ENCODE results near the gene ANKHD1. TPM values are rescaled to one million over a fixed set of nuclear protein-coding genes. Genes with fewer than 3 reads are reported as not detected.
"Not testable (repeated sequence)": the region's sequence is repeated elsewhere in the genome, so short reads cannot be mapped to it uniquely, and the experiment has no call there.

The ANKHD1 gene
- total and polyA plus RNA-seq, 4 donors, result 65.6 to 119 (median 76.3) TPM

DNA sequence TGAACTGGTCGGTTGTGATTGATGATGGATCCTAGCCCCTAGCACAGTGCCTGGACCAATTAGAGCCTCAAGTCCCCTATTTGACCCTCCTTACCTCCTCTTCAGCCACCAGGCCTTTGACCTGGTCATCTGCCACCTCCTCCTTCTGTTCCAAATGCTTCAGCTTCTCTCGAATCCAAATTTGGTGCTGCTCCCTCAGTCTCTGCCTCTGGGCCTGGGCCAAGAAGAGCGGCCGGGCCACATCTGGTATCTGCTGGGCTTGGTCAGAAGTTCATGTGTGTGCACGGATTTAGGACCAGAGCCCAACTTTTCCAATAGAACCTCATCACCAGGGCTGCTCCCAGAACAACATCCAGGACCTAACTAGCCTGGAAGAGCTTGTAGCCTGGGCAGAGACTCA, 169.5 kb downstream of the ANKHD1 start:
- Histone ChIP-seq H3K4me1 (ENCODE audit: control insufficient read depth, insufficient read depth, low read length) (peaks cover 6% of the 10 kb centered on the region), H3K9me3 (ENCODE audit: control insufficient read depth, insufficient read depth, low read length) (no peaks in the 10 kb centered on the region), H3K36me3 (ENCODE audit: control insufficient read depth, insufficient read depth, low read length) (peaks cover 35% of the 10 kb centered on the region), H3K27ac (ENCODE audit: low read depth, low read length) (no peak overlapping the region), H3K27me3 (ENCODE audit: control insufficient read depth, insufficient read depth, low read length) (no peaks in the 10 kb centered on the region), H3K4me3 (ENCODE audit: low read depth, low read length) (no peak overlapping the region)
- WGBS (ENCODE audit: insufficient coverage), result 89% methylated on average over 3 of the region's 5 CpGs
- no peak for DNase-seq (ENCODE audit: low read depth in 4 of 6, low spot score in 6 of 6)

DNA sequence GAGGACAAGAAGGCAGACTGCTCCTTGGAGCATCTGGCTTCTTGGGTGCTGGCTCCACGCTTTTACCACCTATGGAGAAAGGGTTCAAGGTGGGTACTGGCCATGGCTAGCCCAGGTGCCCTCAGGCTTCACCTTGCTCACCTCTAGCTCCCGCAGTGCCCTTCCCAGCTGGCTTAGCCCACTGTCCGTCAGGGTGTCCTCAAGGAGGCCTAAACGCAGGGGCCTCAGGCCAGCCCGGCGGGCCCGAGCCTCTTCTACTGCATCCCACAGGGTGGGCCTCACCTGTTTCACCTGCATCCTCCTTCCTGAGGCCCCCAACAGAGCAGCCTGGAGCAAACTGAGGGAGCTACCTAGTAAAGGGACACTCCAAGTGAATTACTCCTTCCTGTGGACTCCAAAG, 172.1 kb downstream of the ANKHD1 start:
- DNase-seq (ENCODE audit: low read depth in 4 of 6, low spot score in 6 of 6), result no peak
- WGBS (ENCODE audit: insufficient coverage), result 87% methylated on average over 7 of the region's 7 CpGs
- H3K27ac ChIP-seq (ENCODE audit: low read depth, low read length), result no peak overlapping the region
- peaks cover 9% of the 10 kb centered on the region for H3K36me3 ChIP-seq (ENCODE audit: control insufficient read depth, insufficient read depth, low read length)
- peaks cover 3% of the 10 kb centered on the region for H3K4me1 ChIP-seq (ENCODE audit: control insufficient read depth, insufficient read depth, low read length)
- no peaks in the 10 kb centered on the region for H3K27me3 ChIP-seq (ENCODE audit: control insufficient read depth, insufficient read depth, low read length)
- no peaks in the 10 kb centered on the region for H3K9me3 ChIP-seq (ENCODE audit: control insufficient read depth, insufficient read depth, low read length)
- H3K4me3 ChIP-seq (ENCODE audit: low read depth, low read length), result no peak overlapping the region

DNA sequence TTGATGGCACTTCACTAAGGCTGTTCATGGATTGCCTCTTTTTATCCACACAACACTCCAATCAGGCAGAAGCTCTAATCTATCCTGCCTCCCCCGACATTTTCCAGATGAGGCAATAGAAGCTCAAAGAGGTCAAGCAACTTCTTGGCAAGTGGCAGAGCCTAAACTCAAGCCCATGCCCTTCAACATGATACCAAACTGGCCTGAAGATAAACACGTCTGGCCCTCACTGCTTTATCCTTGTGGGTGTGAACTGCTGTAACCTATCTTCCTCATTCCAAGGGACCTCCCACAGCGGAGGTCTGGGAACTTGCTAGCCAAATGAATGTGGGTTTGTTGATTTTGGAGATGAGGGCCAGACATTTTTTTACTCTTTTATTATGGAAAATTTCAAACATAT, 172.5 kb downstream of the ANKHD1 start:
- Histone ChIP-seq H3K27ac (ENCODE audit: low read depth, low read length) (no peak overlapping the region), H3K27me3 (ENCODE audit: control insufficient read depth, insufficient read depth, low read length) (no peaks in the 10 kb centered on the region), H3K9me3 (ENCODE audit: control insufficient read depth, insufficient read depth, low read length) (no peaks in the 10 kb centered on the region), H3K4me3 (ENCODE audit: low read depth, low read length) (no peak overlapping the region), H3K36me3 (ENCODE audit: control insufficient read depth, insufficient read depth, low read length) (peaks cover 8% of the 10 kb centered on the region), H3K4me1 (ENCODE audit: control insufficient read depth, insufficient read depth, low read length) (peaks cover 3% of the 10 kb centered on the region)
- no peak for DNase-seq (ENCODE audit: low read depth in 4 of 6, low spot score in 6 of 6)
- WGBS (ENCODE audit: insufficient coverage), result 100% methylated on average over 1 of the region's 3 CpGs

GRCh38 chr5:140575309-140575708, 173.7 kb downstream of the ANKHD1 start:
- DNase-seq (ENCODE audit: low read depth in 4 of 6, low spot score in 6 of 6), result no peak
- 89% methylated on average over 4 of the region's 8 CpGs for WGBS (ENCODE audit: insufficient coverage)
- Histone ChIP-seq H3K9me3 (ENCODE audit: control insufficient read depth, insufficient read depth, low read length) (no peaks in the 10 kb centered on the region), H3K4me1 (ENCODE audit: control insufficient read depth, insufficient read depth, low read length) (no peaks in the 10 kb centered on the region), H3K27ac (ENCODE audit: low read depth, low read length) (no peak overlapping the region), H3K4me3 (ENCODE audit: low read depth, low read length) (no peak overlapping the region), H3K27me3 (ENCODE audit: control insufficient read depth, insufficient read depth, low read length) (no peaks in the 10 kb centered on the region), H3K36me3 (ENCODE audit: control insufficient read depth, insufficient read depth, low read length) (peaks cover 2% of the 10 kb centered on the region)

GRCh38 chr5:140576776-140577201, 175.2 kb downstream of the ANKHD1 start:
- Histone ChIP-seq H3K27me3 (ENCODE audit: control insufficient read depth, insufficient read depth, low read length) (no peaks in the 10 kb centered on the region), H3K4me3 (ENCODE audit: low read depth, low read length) (no peak overlapping the region), H3K4me1 (ENCODE audit: control insufficient read depth, insufficient read depth, low read length) (no peaks in the 10 kb centered on the region), H3K27ac (ENCODE audit: low read depth, low read length) (no peak overlapping the region), H3K36me3 (ENCODE audit: control insufficient read depth, insufficient read depth, low read length) (no peaks in the 10 kb centered on the region), H3K9me3 (ENCODE audit: control insufficient read depth, insufficient read depth, low read length) (no peaks in the 10 kb centered on the region)
- no CpG with 5 or more reads among the region's 2 CpGs for WGBS (ENCODE audit: insufficient coverage)
- no peak for DNase-seq (ENCODE audit: low read depth in 4 of 6, low spot score in 6 of 6)

- H3K36me3 ChIP-seq (ENCODE audit: control insufficient read depth, insufficient read depth, low read length); H3K9me3 ChIP-seq (ENCODE audit: control insufficient read depth, insufficient read depth, low read length); H3K27me3 ChIP-seq (ENCODE audit: control insufficient read depth, insufficient read depth, low read length); H3K4me1 ChIP-seq (ENCODE audit: control insufficient read depth, insufficient read depth, low read length); H3K27ac ChIP-seq (ENCODE audit: low read depth, low read length); H3K4me3 ChIP-seq (ENCODE audit: low read depth, low read length); DNase-seq (ENCODE audit: low read depth in 4 of 6, low spot score in 6 of 6): not testable (repeated sequence)
- WGBS (ENCODE audit: insufficient coverage), result 83% methylated on average over 2 of the region's 6 CpGs
Measured at GRCh38 chr5:140579188-140579747, 177.6 kb downstream of the ANKHD1 start.

GRCh38 chr5:140587495-140587894, 185.9 kb downstream of the ANKHD1 start:
- Histone ChIP-seq H3K4me3 (ENCODE audit: low read depth, low read length) (no peak overlapping the region), H3K4me1 (ENCODE audit: control insufficient read depth, insufficient read depth, low read length) (no peaks in the 10 kb centered on the region), H3K27ac (ENCODE audit: low read depth, low read length) (no peak overlapping the region), H3K36me3 (ENCODE audit: control insufficient read depth, insufficient read depth, low read length) (no peaks in the 10 kb centered on the region), H3K27me3 (ENCODE audit: control insufficient read depth, insufficient read depth, low read length) (no peaks in the 10 kb centered on the region), H3K9me3 (ENCODE audit: control insufficient read depth, insufficient read depth, low read length) (no peaks in the 10 kb centered on the region)
- DNase-seq (ENCODE audit: low read depth in 4 of 6, low spot score in 6 of 6), result no peak
- 90% methylated on average over 1 of the region's 1 CpG for WGBS (ENCODE audit: insufficient coverage)

- no peaks in the 10 kb centered on the region for H3K27me3 ChIP-seq (ENCODE audit: control insufficient read depth, insufficient read depth, low read length)
- H3K4me3 ChIP-seq (ENCODE audit: low read depth, low read length), result no peak overlapping the region
- no peaks in the 10 kb centered on the region for H3K9me3 ChIP-seq (ENCODE audit: control insufficient read depth, insufficient read depth, low read length)
- H3K36me3 ChIP-seq (ENCODE audit: control insufficient read depth, insufficient read depth, low read length), result no peaks in the 10 kb centered on the region
- H3K27ac ChIP-seq (ENCODE audit: low read depth, low read length), result no peak overlapping the region
- no peak for DNase-seq (ENCODE audit: low read depth in 4 of 6, low spot score in 6 of 6)
- H3K4me1 ChIP-seq (ENCODE audit: control insufficient read depth, insufficient read depth, low read length), result no peaks in the 10 kb centered on the region
- WGBS (ENCODE audit: insufficient coverage), result no CpG with 5 or more reads among the region's 5 CpGs
Measured at GRCh38 chr5:140588311-140589070, 186.9 kb downstream of the ANKHD1 start.
